ENCODE measurements around the gene OTOP1. TPM values are rescaled to one million over a fixed set of nuclear protein-coding genes. Genes with fewer than 3 reads are reported as not detected.

Gene OTOP1
- total RNA-seq, 1 experiment from 2014 or later = not detected

GRCh38 chr4:4260185-4260751, 33.5 kb upstream of the OTOP1 start:
- H3K9me3 ChIP-seq (ENCODE audit: control insufficient read depth, low read depth, low read length) = no peaks in the 10 kb centered on the region
- H3K56ac ChIP-seq (ENCODE audit: insufficient read length, low read depth, low read length) = no peak overlapping the region
- peaks cover 3% of the 10 kb centered on the region; the same call in 1 of the 2 replicates for H3K27me3 Mint-ChIP-seq (ENCODE audit: low read depth)
- H2BK12ac ChIP-seq (ENCODE audit: insufficient read length, low read depth, low read length) = no peak overlapping the region
- no peak overlapping the region for H4K91ac ChIP-seq (ENCODE audit: insufficient read length, low read depth, low read length)
- no peaks in the 10 kb centered on the region for H3K27me3 ChIP-seq (ENCODE audit: insufficient read depth, low read length)
- no peak overlapping the region for H3K27ac Mint-ChIP-seq
- H3K79me1 ChIP-seq (ENCODE audit: insufficient read depth, low read depth, low read length, poor library complexity, severe bottlenecking) = no peaks in the 10 kb centered on the region
- H2AFZ ChIP-seq (ENCODE audit: low read length) = no peak overlapping the region
- DNase-seq = no peak
- no peak overlapping the region for H3K9ac ChIP-seq (ENCODE audit: extremely low read depth, insufficient read length, low read length)
- no peak overlapping the region for H4K5ac ChIP-seq (ENCODE audit: insufficient read length, low read depth, low read length)
- H3K4me2 ChIP-seq (ENCODE audit: insufficient read depth, insufficient read length, low read length) = no peak overlapping the region
- no peak overlapping the region for H3K4ac ChIP-seq (ENCODE audit: low read depth, low read length)
- H3K23me2 ChIP-seq (ENCODE audit: insufficient read length, low read depth, low read length, poor library complexity, severe bottlenecking) = no peaks in the 10 kb centered on the region
- H3K18ac ChIP-seq (ENCODE audit: insufficient read length, low read depth, low read length) = no peak overlapping the region
- no peak overlapping the region for H3K14ac ChIP-seq (ENCODE audit: insufficient read depth, low read length)
- H3K23ac ChIP-seq (ENCODE audit: insufficient read length, low read depth, low read length) = no peak overlapping the region
- H3K9me3 Mint-ChIP-seq = no peaks in the 10 kb centered on the region
- no peak overlapping the region for H2BK120ac ChIP-seq (ENCODE audit: low read depth, low read length, poor library complexity, severe bottlenecking)
- no peak overlapping the region for H3T11ph ChIP-seq (ENCODE audit: low read length)
- H2AK5ac ChIP-seq (ENCODE audit: insufficient read length, low read length) = no peak overlapping the region
- H3K4me3 Mint-ChIP-seq = no peak overlapping the region
- H2BK5ac ChIP-seq (ENCODE audit: insufficient read length, low read length) = no peak overlapping the region
- WGBS (ENCODE audit: extremely low coverage, insufficient read length, low lambda C conversion rate) = no CpG with 5 or more reads among the region's 6 CpGs
- H4K8ac ChIP-seq (replicated peaks; ENCODE audit: insufficient read length, low read depth, low read length) = no peak overlapping the region
- peak; percentile 44; the same call in 2 of the 3 replicates for TF ChIP-seq CTCF (conservative IDR thresholded peaks at IDR 0.05)
- H3K36me3 Mint-ChIP-seq (ENCODE audit: insufficient read depth in 1 of 3, low read depth in 3 of 3) = no peaks in the 10 kb centered on the region
- peaks cover 3% of the 10 kb centered on the region in 2 experiments; a peak in 1 of 4 replicates for H3K4me1 Mint-ChIP-seq
- no peak overlapping the region for H2BK15ac ChIP-seq (ENCODE audit: low read depth, low read length)
- H2BK20ac ChIP-seq (ENCODE audit: low read depth, low read length, poor library complexity, severe bottlenecking) = no peak overlapping the region
- H4K20me1 ChIP-seq (ENCODE audit: control insufficient read depth, insufficient read depth, insufficient read length) = no peaks in the 10 kb centered on the region
- H3K27ac ChIP-seq (ENCODE audit: insufficient read length, low read depth, low read length) = no peak overlapping the region
- H3K4me1 ChIP-seq (ENCODE audit: insufficient read depth, low read length) = no peaks in the 10 kb centered on the region
- H3K79me2 ChIP-seq (ENCODE audit: insufficient read depth, low read length) = no peaks in the 10 kb centered on the region
